ENCODE data around the gene PNMT.

DNA sequence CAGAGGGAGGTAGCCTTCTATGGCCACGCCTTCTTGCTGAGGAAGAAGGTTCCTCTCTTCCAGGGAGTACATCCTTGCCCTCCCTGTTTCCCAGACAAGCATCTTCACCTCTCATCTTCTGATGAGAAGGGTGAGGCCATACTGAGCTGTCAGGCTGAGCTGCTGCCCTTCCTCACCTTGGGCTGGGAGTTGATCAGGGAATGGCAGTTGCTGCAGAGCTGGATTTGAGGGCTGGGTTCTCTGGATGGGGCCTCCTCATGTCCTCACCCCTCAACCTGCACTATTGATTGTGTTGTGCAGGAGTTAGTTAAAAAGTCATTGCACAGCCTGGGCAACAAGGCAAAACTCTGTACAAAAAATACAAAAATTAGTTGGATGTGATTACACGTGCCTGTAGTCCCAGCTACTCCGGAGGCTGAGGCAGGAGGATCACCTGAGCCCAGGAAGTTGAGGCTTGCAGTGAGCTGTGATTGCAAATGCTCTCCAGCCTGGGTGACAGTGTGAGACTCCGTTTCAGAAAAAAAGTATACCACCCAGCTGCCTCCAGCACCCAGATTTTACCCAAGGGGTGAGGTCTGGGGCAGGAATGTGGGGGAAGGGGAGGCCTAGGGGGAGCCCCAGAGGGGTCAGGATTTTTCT lies 33.6 kb downstream of the PNMT start:
- TF ChIP-seq, protein P1, sequence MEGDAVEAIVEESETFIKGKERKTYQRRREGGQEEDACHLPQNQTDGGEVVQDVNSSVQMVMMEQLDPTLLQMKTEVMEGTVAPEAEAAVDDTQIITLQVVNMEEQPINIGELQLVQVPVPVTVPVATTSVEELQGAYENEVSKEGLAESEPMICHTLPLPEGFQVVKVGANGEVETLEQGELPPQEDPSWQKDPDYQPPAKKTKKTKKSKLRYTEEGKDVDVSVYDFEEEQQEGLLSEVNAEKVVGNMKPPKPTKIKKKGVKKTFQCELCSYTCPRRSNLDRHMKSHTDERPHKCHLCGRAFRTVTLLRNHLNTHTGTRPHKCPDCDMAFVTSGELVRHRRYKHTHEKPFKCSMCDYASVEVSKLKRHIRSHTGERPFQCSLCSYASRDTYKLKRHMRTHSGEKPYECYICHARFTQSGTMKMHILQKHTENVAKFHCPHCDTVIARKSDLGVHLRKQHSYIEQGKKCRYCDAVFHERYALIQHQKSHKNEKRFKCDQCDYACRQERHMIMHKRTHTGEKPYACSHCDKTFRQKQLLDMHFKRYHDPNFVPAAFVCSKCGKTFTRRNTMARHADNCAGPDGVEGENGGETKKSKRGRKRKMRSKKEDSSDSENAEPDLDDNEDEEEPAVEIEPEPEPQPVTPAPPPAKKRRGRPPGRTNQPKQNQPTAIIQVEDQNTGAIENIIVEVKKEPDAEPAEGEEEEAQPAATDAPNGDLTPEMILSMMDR (IDR thresholded peaks at IDR 0.05) = no peak
- no peak for TF ChIP-seq TEAD4 (IDR thresholded peaks at IDR 0.05; ENCODE audit: borderline replicate concordance, insufficient read depth)
- TF ChIP-seq, protein P2, sequence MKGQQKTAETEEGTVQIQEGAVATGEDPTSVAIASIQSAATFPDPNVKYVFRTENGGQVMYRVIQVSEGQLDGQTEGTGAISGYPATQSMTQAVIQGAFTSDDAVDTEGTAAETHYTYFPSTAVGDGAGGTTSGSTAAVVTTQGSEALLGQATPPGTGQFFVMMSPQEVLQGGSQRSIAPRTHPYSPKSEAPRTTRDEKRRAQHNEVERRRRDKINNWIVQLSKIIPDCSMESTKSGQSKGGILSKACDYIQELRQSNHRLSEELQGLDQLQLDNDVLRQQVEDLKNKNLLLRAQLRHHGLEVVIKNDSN (IDR thresholded peaks at IDR 0.05; ENCODE audit: borderline replicate concordance, low read depth) = no peak
- no peak for TF ChIP-seq POLR2AphosphoS5 (IDR thresholded peaks at IDR 0.05; ENCODE audit: low read depth, low read length)
- TF ChIP-seq, protein P3, sequence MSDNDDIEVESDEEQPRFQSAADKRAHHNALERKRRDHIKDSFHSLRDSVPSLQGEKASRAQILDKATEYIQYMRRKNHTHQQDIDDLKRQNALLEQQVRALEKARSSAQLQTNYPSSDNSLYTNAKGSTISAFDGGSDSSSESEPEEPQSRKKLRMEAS (IDR thresholded peaks at IDR 0.05; ENCODE audit: low read depth) = no peak
- no peak for TF ChIP-seq EZH2phosphoT487 (IDR thresholded peaks at IDR 0.05; ENCODE audit: borderline replicate concordance, low read depth)
- no peak for TF ChIP-seq CHD2 (IDR thresholded peaks at IDR 0.05; ENCODE audit: low read length, partially characterized antibody)
- TF ChIP-seq GATA2 (CRISPR knock-in tag; IDR thresholded peaks at IDR 0.05) = no peak
